Ishikawa (cell line): ENCODE measurements around the gene CBX2.

ENCODE experiments used
- EP300 ChIP-seq: IDR thresholded peaks from 2 replicates; pipeline ENCODE4 v1.6.1; 2012; ENCODE audit warnings: borderline replicate concordance
- RAD21 ChIP-seq: IDR thresholded peaks from 2 replicates; pipeline ENCODE4 v1.6.1; 2012; ENCODE audit warnings: low read depth
- TEAD4 ChIP-seq: IDR thresholded peaks from 2 replicates; pipeline ENCODE4 v1.6.1; 2012
- ZBTB7A ChIP-seq: IDR thresholded peaks from 2 replicates; pipeline ENCODE4 v1.6.1; 2012; ENCODE audit warnings: low read depth

GRCh38 chr17:79742951-79743476, 34.9 kb upstream of the CBX2 start:
- TF ChIP-seq RAD21 (no peak), TEAD4 (no peak), ZBTB7A (no peak), EP300 (no peak)
